Mammary epithelial cell (primary cell): ENCODE measurements around the gene CGN.

ENCODE experiments used
- EZH2 ChIP-seq: IDR thresholded peaks from 2 replicates; pipeline ENCODE4 v1.6.1; 2012; ENCODE audit warnings: low read length, inconsistent platforms, borderline replicate concordance
- TF ChIP-seq, protein P1 (sequence below), 2 donors: IDR thresholded peaks in 1 of 2; conservative IDR thresholded peaks in 1 of 2; 2 replicates each; pipeline ENCODE4 v1.5.1; 2011 to 2012; ENCODE audit warnings: inconsistent platforms in 2 of 2, low read length in 2 of 2, mild to moderate bottlenecking in 2 of 2, control low read depth in 1 of 2, low read depth in 1 of 2; ENCODE audit not compliant: insufficient read depth in 1 of 2; ENCODE audit errors: extremely low read depth in 1 of 2

DNA sequence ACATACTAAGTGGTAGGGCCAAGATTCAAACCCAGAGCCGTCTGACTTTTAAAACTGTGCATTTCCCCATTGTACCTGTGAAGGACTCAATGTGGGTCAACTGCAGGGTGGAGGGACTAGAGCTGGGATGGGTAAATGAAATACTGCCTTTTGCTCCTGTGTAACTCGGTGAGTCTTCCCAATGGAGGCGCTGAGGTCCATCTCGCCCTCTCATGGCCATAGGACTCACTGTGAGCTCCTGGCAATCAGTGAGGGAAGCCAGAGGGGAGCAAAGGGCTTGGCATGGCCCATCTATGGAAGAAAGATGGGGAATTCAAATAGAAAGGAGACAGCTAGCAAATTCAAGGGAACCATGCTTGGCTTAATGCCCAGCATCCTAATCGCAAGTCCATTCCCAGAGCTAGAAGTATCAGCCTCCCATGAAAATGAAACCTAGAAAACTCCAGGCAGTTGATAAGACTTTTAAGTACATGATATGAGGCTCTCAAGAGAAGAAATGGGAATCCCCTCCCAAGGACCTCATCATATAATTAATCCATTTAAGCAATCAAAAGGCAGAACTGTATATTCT, 25.4 kb upstream of the CGN start:
- TF ChIP-seq, protein P1, sequence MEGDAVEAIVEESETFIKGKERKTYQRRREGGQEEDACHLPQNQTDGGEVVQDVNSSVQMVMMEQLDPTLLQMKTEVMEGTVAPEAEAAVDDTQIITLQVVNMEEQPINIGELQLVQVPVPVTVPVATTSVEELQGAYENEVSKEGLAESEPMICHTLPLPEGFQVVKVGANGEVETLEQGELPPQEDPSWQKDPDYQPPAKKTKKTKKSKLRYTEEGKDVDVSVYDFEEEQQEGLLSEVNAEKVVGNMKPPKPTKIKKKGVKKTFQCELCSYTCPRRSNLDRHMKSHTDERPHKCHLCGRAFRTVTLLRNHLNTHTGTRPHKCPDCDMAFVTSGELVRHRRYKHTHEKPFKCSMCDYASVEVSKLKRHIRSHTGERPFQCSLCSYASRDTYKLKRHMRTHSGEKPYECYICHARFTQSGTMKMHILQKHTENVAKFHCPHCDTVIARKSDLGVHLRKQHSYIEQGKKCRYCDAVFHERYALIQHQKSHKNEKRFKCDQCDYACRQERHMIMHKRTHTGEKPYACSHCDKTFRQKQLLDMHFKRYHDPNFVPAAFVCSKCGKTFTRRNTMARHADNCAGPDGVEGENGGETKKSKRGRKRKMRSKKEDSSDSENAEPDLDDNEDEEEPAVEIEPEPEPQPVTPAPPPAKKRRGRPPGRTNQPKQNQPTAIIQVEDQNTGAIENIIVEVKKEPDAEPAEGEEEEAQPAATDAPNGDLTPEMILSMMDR (conservative IDR thresholded peaks at IDR 0.05 in 1 of 2, IDR thresholded peaks at IDR 0.05 in 1 of 2; ENCODE audit: extremely low read depth in 1 of 2, insufficient read depth in 1 of 2, low read depth in 1 of 2, low read length in 2 of 2) = no peak
- TF ChIP-seq EZH2 = no peak
